Fibroblast of gingiva (primary cell): ENCODE measurements around the gene GPC4.
"Not testable (repeated sequence)": the region's sequence is repeated elsewhere in the genome, so short reads cannot be mapped to it uniquely, and the experiment has no call there.

ENCODE experiments used
- DNase-seq: peaks from one replicate; pipeline ENCODE4 v3.0.0-alpha.2; 2011; ENCODE audit warnings: low read depth

GPC4 gene

DNA sequence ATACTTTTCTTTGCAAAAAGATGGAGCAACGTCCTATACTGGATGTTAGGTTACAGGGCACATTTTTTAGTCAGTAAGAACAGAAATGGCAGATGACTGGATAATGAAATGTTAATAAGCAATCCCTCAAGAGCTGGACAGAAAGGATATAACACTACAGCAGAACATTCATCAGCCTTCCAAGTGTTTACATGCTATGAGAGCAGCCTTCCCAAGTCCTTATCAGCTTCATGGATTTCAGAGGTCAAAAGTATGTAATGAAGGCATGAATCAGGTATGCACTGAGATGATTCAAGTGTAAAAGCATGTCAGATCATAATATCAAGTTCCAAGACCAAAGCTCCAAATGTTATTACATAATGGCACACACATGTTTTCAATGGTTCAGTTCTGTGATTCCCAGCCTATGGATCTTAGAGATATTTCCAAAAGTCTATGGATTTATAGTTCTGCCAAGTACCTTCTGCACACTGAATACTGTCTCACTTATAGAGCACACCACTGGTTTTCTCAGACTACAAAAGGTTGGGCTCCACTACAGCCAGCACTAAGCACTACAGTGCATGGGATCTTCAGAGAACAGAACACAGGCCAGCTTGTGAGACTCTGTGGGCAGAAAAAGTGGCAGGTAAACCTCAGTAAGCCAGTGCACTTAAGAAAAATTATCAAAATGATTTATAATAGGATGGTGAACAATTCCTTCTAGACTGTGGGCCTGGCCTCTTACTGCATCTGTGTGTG, 49.2 kb downstream of the GPC4 start:
- DNase-seq: peak; percentile 28

DNA sequence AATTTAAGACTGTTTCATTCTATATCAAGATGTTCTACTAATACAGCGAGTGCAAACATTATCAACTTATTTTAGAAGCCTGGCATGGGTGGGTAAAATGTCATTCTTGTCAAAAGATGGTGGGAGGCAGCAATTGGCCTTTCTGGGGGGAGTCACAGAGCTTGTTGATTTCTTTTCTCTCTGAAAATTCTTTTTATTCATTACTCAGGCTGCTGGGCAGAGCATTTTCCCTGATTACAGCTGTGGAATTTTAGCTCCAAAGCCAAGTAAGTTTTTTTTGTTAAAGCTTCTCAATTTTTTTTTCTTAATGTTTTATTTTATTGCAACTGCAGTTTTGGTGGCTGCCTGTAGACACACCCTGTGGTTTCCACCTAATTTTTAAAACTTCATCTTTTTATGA, 50.4 kb downstream of the GPC4 start:
- DNase-seq: no peak

DNA sequence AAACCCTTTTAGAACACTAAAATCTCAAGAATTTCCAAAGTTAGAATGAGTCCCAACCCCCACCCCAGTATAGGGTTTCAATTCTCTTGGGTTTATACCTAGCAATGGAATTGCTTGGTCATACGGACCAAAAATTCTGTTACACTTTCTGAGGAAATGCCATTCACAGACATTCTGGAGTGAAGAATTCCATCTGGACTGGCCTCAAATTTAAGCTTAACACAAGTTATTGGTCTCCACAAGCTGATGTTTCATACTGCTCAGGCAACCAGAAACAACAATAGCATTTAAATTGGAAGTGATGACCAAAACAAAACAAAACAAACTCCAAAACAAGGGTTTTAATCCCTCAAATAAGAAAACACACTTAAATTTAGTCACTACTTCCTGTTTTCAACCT, 51.1 kb downstream of the GPC4 start:
- DNase-seq: peak; percentile 3

DNA sequence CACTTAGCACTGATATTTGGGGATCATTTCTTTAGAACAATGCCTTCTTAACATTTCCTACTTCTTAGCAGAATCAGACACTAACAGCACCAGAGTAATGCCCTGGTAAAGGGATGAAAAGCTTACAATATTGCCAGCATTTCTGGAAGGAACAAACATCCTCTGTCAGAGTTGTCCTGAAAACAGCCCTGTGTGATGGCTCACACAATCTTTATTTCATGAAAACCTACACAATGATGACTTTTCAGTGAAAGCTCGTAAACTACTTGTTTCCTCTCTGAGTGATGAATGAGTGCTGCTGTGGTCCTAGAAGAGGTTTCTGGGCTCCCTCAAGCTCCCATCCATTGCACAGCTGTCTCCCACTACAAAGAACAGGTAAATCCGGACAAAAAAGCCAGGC, 52.8 kb downstream of the GPC4 start:
- DNase-seq: no peak

DNA sequence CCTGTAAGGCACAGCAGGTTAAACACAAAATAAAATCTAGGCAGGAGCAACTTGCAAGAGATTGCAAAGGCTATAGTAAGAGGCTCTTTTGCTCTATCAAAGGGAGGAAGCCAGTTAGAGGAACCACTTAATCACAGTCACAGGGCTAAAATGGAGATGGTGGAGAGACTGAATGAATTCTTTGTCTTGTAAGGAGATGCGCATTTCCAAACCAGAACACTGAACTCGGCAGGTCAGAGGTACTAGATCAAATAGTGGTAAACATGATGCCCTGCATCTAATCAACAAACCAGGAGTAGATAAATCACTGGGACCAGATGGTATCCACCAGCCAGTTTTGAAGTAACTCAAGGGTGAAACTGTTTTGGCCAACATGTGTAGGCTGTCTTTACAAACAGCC, 55.8 kb downstream of the GPC4 start:
- no peak for DNase-seq

DNA sequence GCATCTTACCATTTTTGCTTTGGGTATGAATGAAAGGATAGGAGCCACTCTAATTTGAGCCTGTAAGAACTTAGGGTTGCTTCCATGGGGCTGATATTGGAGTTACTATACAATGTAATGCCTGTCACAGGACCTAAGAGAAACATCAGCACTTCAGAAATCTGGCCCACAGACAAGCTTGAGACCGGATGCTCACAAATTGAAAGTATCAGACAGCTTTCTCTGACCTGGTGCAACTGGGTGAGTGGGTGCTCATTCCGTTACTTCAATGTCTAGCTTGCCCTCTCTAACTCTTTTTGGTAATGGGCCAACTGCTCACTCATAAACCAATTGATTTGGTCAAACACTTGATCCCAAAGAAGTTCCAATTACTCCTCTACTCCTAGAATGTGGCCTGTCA, 62.1 kb downstream of the GPC4 start:
- DNase-seq: no peak

DNA sequence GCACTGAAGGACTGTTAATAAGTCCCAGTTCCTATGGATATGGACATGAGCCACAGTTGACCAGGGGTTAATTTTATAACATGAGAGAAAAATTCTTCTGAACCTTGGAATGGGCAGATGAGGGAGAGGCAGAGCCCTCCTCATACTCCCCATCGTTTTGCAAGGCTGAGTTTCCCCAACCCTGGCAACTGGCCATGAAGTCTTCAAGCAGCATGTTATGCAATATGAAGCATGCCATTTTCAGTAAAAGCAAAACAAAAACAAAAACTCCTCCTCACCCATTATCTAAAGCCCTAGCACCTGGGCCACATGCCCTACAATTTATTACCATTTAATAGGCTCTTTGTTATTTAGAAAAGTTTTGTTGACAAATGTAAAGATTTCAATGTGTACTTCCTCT, 64.5 kb downstream of the GPC4 start:
- peak; percentile 26 for DNase-seq

DNA sequence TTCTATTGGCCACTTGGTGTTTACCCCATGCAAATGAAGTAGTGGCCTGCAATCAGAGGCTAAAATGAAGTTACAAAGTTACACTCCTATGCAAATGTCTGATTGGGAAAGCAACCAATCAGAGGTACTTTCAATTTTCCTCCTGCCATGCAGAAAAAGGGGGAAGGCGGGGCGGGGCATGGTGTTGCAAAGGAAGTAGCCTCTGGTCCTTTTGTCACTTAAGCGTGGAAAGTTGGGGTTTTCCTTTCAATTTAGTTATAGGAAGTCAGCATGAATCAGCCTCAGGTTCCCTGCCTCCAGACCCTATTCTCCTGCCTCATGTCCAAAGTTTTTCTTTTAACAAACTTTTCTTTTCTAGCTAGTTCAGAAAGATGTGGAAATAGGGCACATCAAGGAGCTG, 69.3 kb downstream of the GPC4 start:
- no peak for DNase-seq

DNA sequence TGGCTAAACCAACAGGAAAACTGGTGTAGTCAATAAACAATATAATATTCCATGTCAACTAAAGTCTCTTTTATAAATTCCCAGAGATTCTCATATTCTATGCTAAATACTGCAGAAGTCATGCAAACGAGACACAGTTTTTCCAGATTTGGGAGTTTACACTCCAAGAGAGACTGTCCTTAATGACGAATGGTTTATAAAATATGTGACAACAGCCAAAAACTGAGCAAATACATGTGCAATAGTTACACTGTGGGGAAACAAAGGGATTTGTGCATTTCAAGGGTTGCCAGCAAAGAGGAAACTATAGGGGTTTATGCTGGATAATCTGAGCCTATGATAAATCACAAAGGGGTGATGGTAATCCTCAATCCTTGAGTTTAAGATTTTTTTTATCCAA, 75.7 kb downstream of the GPC4 start:
- DNase-seq: no peak

DNA sequence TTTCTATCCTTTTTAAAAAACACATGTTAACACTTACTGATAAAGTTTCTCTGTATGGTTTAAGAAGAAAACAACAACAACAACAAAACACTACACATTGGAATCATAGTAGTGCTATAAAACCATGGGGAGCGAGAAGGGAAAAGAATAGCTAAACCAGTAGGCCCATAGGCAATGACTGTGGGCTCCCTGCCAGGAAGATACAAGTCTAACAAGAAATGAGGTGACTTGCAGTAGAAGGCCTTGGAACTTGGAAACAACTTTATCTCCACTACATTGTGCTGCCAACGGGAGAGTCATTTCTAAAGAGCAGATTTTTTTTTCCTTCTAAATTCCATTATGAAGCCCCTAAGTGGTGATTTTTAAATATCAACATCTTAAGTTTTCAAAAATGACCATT, 78.0 kb downstream of the GPC4 start:
- DNase-seq: no peak

DNA sequence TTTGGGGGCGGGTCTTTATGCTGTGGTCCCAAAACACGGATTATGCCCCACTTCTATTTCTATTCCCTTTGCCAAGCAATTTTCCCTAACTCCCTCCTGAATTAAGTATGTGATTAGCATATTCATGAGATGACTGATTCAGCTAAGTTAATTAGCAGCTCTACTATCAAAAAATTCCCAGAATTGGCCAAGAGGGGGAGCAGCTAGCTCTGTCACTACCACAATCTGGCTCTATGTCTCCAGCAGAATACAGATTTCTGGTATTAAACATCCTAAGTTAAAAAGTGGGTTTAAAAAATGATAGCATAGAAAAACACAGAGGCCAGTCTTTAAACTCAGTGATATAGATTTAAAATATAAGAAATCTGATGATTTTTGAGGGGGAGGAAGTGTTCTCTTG, 80.3 kb downstream of the GPC4 start:
- peak; percentile 17 for DNase-seq

DNA sequence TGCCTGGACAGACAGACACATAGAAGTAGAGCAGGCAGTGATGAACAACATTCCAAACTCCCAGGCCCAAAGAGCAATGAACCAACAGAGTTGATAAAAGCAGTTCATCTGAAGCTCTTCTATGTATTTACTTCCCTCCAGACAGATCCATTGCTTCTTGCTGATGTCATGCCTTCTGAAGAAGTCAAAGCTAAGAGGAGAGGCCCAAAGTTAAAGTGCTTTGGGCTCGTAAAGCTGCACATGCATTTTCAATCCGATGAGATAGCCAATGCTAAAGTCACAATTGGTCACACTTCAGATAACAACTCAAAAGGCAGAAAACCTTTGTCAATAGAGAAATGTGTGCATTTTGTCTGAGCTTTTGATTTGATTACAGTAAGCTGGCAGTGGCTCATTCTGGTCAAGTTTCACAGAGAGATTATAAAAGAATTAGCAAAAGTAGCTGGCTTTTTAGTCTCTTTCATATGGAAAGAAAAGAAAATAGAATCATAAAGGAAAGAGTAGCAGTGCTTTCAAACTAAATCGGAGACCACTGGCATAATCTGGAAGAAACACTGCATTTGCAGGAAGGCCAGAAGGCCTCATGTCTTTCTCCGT, 82.0 kb downstream of the GPC4 start:
- DNase-seq: no peak

DNA sequence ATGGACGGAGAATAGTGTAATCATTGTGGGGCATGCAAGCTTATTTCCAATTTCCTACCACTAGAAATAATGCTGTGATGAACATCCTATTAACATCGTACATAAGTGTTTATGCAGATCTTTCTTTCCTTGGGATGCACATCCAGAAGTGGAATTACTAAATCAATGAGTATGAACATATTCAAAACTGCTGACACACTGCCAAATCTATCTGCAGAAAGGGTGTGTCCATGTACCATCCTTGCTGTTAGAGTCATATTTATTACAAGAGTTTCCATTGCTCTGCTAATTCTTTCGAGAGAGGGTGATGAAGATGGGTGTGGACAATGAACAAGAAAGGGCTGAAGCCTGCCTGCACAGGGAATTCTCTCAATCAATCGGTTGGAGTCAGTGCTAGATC, 82.6 kb downstream of the GPC4 start:
- DNase-seq: no peak

DNA sequence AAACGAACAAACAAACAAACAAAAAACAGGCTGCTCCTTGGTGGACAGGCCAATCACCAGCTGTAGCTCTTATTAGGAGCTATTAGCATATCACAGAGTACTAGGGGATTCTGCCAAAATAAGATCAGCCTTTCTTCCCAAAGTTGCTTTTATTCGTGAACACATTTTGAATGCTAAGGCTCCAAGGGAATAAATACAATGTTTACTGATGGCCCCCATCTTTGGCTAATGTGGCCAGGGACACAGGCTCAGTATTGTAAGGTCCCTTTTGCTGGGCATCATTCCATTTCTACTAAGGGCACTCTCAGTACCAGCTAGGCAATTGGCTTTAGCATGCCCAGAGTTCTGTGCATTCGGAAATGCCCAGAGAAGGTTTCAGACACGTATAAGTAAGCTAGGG, 84.3 kb downstream of the GPC4 start:
- no peak for DNase-seq

DNA sequence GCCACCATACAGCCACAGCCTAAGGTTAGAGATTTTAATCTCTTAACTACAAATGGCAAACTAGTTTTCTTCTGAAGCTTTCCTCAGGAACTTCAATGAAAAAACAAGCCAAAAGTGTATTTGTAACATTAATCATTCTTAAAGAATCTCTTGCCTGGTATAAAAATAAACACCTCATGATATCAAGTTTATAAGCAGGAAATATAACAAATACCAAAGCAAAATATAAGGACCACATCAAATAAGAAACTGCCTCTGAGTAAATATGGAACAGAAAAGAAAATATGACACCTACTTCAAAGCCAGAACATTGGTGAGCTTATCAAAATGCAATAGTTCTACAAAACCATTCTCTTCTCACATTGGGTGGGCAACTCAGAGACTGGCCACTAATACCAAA, 89.9 kb downstream of the GPC4 start:
- DNase-seq: no peak

DNA sequence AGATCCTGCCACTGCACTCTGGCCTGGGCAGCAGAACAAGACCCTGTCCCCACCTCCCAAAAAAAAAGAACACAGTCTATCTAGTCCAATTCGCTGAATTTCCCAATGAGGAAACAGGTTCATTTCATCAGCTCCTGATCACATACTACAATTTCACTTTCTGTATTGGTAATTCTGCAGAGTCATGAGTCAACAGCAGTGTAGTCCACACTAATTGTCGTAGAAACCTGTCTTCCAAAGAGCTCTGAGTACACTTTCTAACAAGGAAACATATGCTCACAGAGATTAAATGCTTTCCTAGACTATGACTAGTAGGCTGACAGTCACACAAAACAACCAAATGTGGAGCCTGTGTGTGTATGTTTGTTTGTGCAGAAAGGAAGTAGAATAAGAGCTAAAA, 91.9 kb downstream of the GPC4 start:
- DNase-seq: no peak

DNA sequence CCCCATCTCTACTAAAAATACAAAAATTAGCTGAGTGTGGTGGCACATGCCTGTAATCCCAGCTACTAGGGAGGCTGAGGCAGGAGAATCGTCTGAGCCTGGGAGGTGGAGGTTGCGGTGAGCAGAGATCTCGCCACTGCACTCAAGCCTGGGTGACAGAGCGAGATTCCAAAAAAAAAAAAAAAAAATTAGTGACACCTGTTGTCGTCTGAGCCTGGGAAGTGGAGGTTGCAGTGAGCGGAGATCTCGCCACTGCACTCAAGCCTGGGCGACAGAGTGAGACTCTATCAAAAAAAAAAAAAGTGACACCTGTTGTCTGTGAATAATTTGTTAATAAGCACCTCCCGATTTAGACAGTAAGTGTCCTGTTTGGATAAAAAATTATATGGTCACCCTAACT, 93.0 kb downstream of the GPC4 start:
- DNase-seq: not testable (repeated sequence)

DNA sequence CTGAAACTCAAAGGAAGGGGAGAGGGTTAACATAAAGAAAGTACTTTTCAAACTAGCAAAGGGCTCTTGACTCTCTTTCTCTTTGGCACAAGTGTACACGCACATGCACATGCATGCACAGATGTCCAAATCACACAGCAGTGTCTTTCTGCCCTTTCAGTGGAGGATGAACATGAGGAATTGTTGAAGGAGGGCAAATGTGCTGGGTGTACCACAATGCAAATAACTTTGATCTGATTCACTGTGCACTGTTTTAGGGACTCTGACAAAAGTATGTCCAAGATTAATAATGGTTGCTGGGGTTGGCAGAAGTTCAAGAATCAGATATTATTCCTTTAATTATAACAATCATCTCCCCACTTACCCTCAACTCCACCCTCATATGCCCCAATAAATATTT, 93.8 kb downstream of the GPC4 start:
- DNase-seq: no peak

DNA sequence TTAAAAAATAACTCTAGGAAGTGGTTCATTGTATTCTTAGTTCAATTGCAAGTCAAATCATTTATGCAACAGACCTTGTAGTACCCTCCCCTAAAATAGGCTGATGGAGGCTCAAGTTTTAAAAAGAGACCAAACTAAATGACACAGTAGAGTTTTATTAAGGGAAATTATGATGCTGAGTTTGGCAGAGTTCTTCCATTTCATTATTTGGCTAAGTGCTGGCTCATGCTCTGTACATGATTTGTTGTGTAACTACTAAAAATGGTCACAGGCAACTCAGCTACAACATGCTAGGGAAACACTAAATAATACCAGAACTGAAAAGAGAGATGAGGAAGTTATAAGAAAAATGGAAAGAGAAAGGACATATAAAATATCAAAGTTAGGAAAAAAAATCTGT, 101.0 kb downstream of the GPC4 start:
- no peak for DNase-seq

DNA sequence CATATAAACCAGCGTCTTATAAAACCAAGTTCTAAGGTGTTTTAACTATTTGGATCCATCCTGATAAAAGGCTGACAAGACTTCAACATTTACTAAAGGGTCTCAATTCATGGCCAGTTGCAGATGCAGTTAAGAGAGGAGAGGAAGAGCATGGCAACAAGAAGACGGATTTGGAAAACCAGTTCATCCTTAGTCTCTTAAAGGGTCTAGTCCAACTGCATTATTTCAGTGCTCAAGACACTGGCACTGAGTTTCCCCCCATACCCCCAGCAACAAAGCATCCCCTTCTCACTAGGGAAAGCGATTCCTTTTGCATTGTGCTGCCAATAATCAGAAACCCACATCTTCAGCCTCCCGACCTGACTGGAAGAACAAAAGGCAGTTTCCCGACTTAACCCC, 106.8 kb downstream of the GPC4 start:
- DNase-seq: no peak

DNA sequence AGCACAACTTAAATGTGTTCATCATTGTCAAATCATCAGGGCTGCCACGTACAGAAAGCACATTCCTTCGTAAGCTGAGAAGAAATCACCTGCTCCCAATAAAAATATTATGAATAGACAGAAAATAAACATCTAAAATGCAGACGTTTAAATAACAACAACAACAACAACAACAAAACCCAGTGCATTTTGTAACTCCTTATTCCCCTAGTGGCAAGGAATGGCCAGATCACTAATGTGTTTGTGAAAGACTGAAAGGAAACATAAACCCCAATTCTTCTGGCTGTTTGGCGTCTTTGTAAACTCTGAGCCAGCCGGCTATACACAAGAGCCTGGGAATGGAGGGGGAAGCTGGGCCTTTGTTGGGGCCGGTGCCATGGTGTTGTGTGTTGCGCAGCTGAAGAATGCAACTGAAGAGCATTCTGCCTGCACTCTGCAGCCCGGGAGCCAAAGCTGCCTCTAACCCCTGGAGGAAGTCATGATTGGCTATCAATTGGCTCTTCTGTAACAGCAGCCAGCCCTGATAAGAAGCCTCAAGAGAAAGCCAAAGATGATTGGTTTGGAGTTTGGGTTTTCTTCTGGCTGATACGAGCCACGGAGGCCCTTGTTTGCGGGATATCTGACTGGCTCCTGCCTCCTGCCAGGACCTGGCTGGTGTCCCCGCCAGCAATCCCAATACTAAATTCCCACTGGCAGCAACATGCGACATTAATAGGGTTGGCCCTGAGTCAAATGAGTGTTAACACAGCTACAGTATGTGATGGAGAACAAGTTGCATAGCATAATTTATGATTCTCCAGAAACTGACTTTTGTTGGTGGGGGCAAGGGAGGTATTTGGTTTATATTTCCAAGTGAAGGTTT, 107.4 kb downstream of the GPC4 start:
- DNase-seq: peak; percentile 20

DNA sequence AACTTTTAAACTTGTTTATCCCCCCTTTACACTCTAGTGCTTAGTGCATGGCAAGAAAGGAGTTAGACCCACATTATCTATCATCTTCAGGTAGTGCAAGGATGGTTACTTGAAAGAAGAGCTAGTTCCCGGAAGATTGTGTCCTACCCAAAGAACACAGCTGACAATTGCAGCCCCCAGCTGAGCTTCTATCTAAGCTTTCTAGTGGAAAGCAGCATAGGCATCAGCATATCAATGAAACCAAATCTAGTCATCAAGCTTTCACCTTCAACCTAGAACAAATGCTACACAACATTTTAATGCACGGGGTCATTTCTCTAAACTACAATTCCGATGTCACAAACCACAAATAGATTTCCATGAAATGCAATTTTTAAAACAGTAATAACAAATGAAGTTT, 108.2 kb downstream of the GPC4 start:
- no peak for DNase-seq

DNA sequence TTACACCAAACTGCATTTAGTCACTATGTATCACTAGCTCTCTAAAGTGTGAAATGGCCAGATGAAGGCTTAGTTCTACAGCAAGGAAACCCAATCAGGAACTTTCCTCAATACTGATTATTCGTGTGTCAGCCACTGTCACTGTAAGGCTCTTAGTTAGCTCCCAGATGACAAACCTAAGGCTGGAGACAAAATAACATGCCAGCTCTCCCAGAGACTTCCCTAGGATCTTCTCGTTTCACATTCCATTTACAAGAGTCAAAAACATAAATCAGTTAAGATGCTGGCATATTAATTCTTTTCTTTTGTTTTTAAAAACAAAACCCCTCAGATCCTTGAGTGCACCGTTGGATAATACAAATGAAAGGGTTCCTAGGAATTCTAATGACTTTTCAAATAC, 109.0 kb downstream of the GPC4 start:
- no peak for DNase-seq
